Ascending aorta (tissue), 2 donors: ENCODE measurements around the gene MAJIN. TPM values are rescaled to one million over a fixed set of nuclear protein-coding genes. Genes with fewer than 3 reads are reported as not detected.

Experiments used
- DNase-seq, 2 donors: peaks; one replicate each; pipeline ENCODE4 v3.0.0-alpha.2; 2019; ENCODE audit warnings: low spot score in 2 of 2
- H3K27ac ChIP-seq, 2 donors: fragments of 200-600 bp; sonication (generic); one replicate each; pipeline ENCODE4 v1.5.1; 2016 to 2017; ENCODE audit warnings: mild to moderate bottlenecking in 1 of 2
- H3K27me3 ChIP-seq: fragments of 200-600 bp; sonication (generic); one replicate; pipeline ENCODE4 v1.5.1; 2017
- H3K36me3 ChIP-seq, 2 donors: fragments of 200-600 bp; sonication (generic); one replicate each; pipeline ENCODE4 v1.5.1; 2016
- H3K4me1 ChIP-seq, 2 donors: fragments of 200-600 bp; sonication (generic); one replicate each; pipeline ENCODE4 v1.5.1; 2016 to 2017; ENCODE audit warnings: mild to moderate bottlenecking in 1 of 2
- H3K4me3 ChIP-seq, 2 donors: fragments of 200-600 bp; sonication (generic); one replicate each; pipeline ENCODE4 v1.5.1; 2016 to 2017; ENCODE audit warnings: mild to moderate bottlenecking in 1 of 2
- H3K9me3 ChIP-seq, 2 donors: fragments of 200-600 bp; sonication (generic); one replicate each; pipeline ENCODE4 v1.5.1; 2016
- intact Hi-C: fragments of 100-400 bp; cut with DNase I; formaldehyde crosslinking; loops from one replicate; pipeline ENCODE4 v1.15.1; 2023
- total RNA-seq: library from RNA; depleted of rRNA; stranded (reverse); fragments of >200 nt; gene quantifications from one replicate; pipeline ENCODE4 v1.1.0, GENCODE V29; 2016
- TF ChIP-seq, protein P1 (sequence below), 3 experiments: fragments of 200-600 bp in 2 of 3; fragments of 450-650 bp in 1 of 3; sonication (generic) in 2 of 3; IDR thresholded peaks; one replicate each; pipeline ENCODE4 v1.5.1; 2016 to 2019; ENCODE audit warnings: antibody characterized with exemption in 3 of 3, mild to moderate bottlenecking in 1 of 3, moderate library complexity in 1 of 3

Gene MAJIN
- total RNA-seq, 1 donor from 2014 or later = not detected

DNA sequence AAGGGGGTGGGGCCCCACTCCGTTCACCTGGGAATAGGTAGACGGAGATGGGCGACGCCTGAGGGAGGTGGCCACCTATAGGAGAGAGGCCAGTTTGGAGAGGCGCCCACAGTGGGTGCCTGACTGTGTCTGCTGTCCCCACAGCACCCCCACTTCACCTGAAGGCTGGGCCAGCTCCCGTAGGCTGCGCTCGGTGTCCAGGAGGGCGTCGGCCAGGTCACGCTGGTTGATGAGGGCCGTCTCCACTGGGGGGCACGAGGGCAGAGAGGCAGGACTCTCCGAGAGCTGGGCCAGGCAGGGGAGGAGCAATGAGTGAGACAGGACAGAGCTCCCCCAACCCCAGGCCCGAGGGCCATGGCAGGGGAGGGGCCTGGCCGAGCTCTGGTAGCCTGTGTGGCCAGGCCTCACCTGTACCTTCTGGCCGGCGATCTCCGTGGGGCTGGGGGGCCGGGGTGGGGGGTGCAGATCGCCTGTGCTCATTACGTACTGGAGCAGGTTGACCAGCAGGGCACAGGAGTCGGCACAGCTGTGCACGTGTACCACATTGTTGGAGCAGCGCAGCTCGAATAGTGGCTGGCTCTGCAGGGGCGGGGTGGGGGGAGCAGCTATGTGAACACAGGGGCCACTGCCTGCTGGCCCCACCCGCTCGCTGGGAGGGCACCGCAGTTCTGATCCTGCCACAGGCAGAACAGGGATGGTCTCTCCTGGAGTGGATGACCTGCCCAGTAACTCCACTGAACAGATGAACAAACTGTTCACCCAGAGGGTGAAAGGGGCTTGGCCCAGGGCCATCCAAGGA, 69.6 kb downstream of the MAJIN start:
- intact Hi-C loops = no loop called here
- peaks cover 91 to 98% of the 10 kb centered on the region in 2 donors for H3K36me3 ChIP-seq
- TF ChIP-seq, protein P1, sequence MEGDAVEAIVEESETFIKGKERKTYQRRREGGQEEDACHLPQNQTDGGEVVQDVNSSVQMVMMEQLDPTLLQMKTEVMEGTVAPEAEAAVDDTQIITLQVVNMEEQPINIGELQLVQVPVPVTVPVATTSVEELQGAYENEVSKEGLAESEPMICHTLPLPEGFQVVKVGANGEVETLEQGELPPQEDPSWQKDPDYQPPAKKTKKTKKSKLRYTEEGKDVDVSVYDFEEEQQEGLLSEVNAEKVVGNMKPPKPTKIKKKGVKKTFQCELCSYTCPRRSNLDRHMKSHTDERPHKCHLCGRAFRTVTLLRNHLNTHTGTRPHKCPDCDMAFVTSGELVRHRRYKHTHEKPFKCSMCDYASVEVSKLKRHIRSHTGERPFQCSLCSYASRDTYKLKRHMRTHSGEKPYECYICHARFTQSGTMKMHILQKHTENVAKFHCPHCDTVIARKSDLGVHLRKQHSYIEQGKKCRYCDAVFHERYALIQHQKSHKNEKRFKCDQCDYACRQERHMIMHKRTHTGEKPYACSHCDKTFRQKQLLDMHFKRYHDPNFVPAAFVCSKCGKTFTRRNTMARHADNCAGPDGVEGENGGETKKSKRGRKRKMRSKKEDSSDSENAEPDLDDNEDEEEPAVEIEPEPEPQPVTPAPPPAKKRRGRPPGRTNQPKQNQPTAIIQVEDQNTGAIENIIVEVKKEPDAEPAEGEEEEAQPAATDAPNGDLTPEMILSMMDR (IDR thresholded peaks at IDR 0.05) = no peak

DNA sequence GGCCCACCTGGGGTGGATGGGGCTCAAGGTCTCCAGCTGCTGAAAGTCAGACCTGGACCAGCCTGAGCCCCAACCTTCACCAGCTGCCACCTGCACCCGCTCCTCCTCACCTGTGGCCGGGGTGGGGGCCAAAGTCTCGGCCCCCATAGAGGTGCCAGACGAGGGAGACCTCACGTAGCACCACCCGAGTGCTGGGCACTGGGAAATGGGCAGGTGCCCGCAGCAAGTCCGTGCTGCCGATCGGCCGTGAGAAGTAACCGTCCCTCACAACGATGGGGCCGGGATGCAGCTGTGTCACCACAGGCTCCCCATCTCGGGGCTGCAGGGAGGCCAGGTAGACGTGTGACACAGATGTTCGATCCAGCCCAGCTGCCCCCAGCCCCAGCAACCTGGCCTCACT, 71.1 kb downstream of the MAJIN start:
- H3K27me3 ChIP-seq = no peaks in the 10 kb centered on the region
- no peak overlapping the region for H3K27ac ChIP-seq
- DNase-seq = no peak
- TF ChIP-seq, protein P1 (IDR thresholded peaks at IDR 0.05) = no peak
- intact Hi-C loops = no loop called here
- H3K4me3 ChIP-seq = no peak overlapping the region
- peaks cover 87 to 97% of the 10 kb centered on the region in 2 donors for H3K36me3 ChIP-seq
- H3K4me1 ChIP-seq = no peaks in the 10 kb centered on the region
- no peaks in the 10 kb centered on the region for H3K9me3 ChIP-seq

More for the DNA sequence above, 69.6 kb downstream of the MAJIN start:
- Histone ChIP-seq H3K4me3 (no peak overlapping the region), H3K4me1 (no peaks in the 10 kb centered on the region), H3K27ac (no peak overlapping the region), H3K9me3 (no peaks in the 10 kb centered on the region), H3K27me3 (no peaks in the 10 kb centered on the region)
- DNase-seq = no peak

DNA sequence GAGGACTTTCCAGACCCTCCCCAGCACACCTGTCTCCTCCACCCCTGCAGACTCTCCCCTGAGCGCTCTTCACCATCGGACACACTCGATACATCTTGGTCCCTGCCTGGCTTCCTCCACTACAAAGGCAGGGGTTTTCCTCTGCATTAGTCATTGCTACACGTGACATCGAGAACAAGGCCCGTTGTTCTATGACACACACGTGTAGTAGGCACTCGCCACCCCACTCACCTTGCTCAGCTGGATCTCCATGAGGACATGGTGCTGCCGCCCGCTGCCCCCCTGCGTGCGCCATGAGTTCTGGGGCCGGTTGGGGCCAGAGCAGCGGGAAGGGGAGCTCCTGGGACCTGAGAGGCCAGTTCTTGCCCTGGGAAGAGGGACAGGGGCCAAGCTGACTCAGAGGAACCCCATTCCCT, 71.6 kb downstream of the MAJIN start:
- Histone ChIP-seq H3K9me3 (no peaks in the 10 kb centered on the region), H3K4me1 (no peaks in the 10 kb centered on the region), H3K36me3 (peaks cover 82 to 94% of the 10 kb centered on the region in 2 donors), H3K4me3 (no peak overlapping the region), H3K27ac (no peak overlapping the region), H3K27me3 (no peaks in the 10 kb centered on the region)
- DNase-seq = no peak
- TF ChIP-seq, protein P1 (IDR thresholded peaks at IDR 0.05) = no peak
- intact Hi-C loops = no loop called here

- DNase-seq = no peak
- TF ChIP-seq, protein P1 (IDR thresholded peaks at IDR 0.05) = no peak
- Histone ChIP-seq H3K36me3 (peaks cover 75 to 86% of the 10 kb centered on the region in 2 donors), H3K27me3 (no peaks in the 10 kb centered on the region), H3K9me3 (no peaks in the 10 kb centered on the region), H3K27ac (no peak overlapping the region), H3K4me3 (no peak overlapping the region), H3K4me1 (no peaks in the 10 kb centered on the region)
- intact Hi-C loops = no loop called here
Measured at GRCh38 chr11:64898541-64898940, 73.4 kb downstream of the MAJIN start.

- peaks cover 70 to 81% of the 10 kb centered on the region in 2 donors for H3K36me3 ChIP-seq
- intact Hi-C loops = no loop called here
- H3K27ac ChIP-seq = no peak overlapping the region
- TF ChIP-seq, protein P1 (IDR thresholded peaks at IDR 0.05) = no peak
- no peak overlapping the region for H3K4me3 ChIP-seq
- DNase-seq = no peak
- no peaks in the 10 kb centered on the region for H3K27me3 ChIP-seq
- H3K9me3 ChIP-seq = no peaks in the 10 kb centered on the region
- no peaks in the 10 kb centered on the region for H3K4me1 ChIP-seq
Measured at GRCh38 chr11:64898076-64898445, 73.8 kb downstream of the MAJIN start.
